ENCODE data around the gene PIH1D1. TPM values are rescaled to one million over a fixed set of nuclear protein-coding genes. Genes with fewer than 3 reads are reported as not detected.

The PIH1D1 gene
- total RNA-seq, 4 donors from 2014 or later: 82.0 to 124 (median 104) TPM

DNA sequence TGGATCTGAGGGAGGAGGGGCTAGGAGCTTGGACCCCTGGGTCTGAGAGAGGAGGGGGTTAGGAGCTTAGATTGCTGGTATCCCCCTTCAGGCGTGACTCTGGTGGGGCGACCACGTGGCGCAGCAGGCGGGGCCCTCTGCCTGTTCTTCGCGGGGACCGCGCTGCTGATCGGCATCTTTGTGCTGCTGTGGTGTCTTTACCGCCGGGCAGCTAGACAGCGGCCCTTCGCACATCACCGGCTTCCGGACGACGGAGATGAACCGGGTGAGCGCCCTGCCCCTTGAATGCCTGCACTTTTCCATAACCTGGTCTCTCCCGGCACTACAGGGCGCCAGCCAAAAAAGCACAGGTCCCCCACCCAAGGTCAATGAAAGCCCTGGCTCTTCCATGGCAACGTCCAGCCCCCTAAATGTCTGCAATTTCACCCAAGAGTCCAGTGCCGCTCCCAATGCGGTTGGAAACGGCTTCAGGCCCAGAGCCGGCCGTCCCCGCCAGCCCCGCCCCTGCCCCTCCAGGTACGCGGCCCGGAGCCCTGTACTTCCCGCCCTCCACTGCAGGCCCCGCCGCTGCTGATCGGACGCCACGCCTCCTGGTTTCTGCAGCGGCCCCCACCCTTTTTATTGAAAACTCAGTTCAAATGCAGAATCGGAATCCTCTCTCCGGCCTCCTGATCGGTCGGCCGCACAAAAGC, 23.6 kb downstream of the PIH1D1 start:
- under 1% methylated on average over 30 of the region's 45 CpGs for WGBS
- Histone ChIP-seq H3K4me3 (peak overlapping the region; percentile 20), H3K9me3 (no peaks in the 10 kb centered on the region), H3K4me1 (peaks cover 21% of the 10 kb centered on the region), H3K27ac (no peak overlapping the region), H3K36me3 (no peaks in the 10 kb centered on the region), H3K27me3 (peaks cover 96% of the 10 kb centered on the region)
- DNase-seq (ENCODE audit: low spot score in 2 of 2): peak in 1 of 2 donors; percentile 65
- TF ChIP-seq POLR2AphosphoS5 (IDR thresholded peaks at IDR 0.05): no peak
- TF ChIP-seq, protein P1, sequence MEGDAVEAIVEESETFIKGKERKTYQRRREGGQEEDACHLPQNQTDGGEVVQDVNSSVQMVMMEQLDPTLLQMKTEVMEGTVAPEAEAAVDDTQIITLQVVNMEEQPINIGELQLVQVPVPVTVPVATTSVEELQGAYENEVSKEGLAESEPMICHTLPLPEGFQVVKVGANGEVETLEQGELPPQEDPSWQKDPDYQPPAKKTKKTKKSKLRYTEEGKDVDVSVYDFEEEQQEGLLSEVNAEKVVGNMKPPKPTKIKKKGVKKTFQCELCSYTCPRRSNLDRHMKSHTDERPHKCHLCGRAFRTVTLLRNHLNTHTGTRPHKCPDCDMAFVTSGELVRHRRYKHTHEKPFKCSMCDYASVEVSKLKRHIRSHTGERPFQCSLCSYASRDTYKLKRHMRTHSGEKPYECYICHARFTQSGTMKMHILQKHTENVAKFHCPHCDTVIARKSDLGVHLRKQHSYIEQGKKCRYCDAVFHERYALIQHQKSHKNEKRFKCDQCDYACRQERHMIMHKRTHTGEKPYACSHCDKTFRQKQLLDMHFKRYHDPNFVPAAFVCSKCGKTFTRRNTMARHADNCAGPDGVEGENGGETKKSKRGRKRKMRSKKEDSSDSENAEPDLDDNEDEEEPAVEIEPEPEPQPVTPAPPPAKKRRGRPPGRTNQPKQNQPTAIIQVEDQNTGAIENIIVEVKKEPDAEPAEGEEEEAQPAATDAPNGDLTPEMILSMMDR (IDR thresholded peaks at IDR 0.05): no peak
- no peak for TF ChIP-seq POLR2A (IDR thresholded peaks at IDR 0.05)
- TF ChIP-seq EP300 (IDR thresholded peaks at IDR 0.05): no peak

DNA sequence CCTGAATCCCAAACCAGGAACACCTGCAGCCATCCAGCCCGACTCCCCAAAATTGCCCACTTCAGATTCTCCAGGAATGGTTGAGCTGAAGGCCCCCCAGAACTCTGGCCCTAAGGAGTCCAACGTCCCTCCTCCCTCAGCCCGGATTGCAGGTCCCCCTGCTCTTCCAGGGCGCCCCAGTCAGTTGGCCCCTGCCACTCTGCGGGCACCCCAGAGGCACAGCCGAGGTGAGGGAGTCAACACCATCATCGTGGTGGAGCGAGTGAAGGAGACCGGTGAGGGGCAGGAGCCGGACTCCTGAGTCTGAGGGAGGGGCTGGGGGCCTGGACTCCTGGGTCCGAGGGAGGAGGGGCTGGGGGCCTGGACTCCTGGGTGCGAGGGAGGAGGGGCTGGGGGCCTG, 24.3 kb downstream of the PIH1D1 start:
- Histone ChIP-seq H3K4me3 (no peak overlapping the region), H3K4me1 (peaks cover 27% of the 10 kb centered on the region), H3K36me3 (no peaks in the 10 kb centered on the region), H3K27ac (no peak overlapping the region), H3K27me3 (peaks cover 96% of the 10 kb centered on the region), H3K9me3 (no peaks in the 10 kb centered on the region)
- TF ChIP-seq POLR2A (IDR thresholded peaks at IDR 0.05): no peak
- no peak for TF ChIP-seq POLR2AphosphoS5 (IDR thresholded peaks at IDR 0.05)
- TF ChIP-seq, protein P1 (IDR thresholded peaks at IDR 0.05): no peak
- no peak for TF ChIP-seq EP300 (IDR thresholded peaks at IDR 0.05)
- 40% methylated on average over 2 of the region's 12 CpGs for WGBS
- peak in 1 of 2 donors; percentile 52 for DNase-seq (ENCODE audit: low spot score in 2 of 2)

DNA sequence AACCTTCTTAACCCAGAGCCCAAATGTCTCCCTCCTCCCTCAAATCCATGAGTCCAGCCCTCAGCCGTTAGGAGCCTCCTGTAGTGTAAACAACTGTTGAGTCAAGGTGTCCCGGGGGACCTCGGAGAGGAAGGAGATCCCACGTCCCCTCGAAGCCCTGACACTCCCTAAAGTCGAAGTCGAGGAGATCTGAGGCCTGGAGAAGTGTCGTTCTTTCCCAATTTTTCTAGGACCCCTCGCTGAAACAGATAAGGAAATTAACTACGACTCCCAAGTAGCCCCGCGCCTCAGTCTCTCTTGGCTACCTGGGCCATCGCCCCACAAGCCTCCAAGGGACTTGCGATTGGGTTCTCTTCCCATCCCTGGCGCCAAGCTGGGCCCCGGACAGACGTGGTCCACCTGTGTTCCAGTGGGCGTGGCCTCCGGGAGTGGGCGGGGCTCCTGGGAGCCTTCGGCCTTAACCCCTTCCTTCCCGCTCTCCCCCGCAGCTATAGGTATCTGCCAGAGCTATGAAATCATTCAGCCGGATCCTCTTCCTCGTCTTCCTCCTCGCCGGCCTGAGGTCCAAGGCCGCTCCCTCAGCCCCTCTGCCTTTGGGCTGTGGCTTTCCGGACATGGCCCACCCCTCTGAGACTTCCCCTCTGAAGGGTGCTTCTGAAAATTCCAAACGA, 25.6 kb downstream of the PIH1D1 start:
- H3K36me3 ChIP-seq: no peaks in the 10 kb centered on the region
- DNase-seq (ENCODE audit: low spot score in 2 of 2): peak in 1 of 2 donors; percentile 76
- TF ChIP-seq POLR2A (IDR thresholded peaks at IDR 0.05): no peak
- TF ChIP-seq, protein P1 (IDR thresholded peaks at IDR 0.05): no peak
- peaks cover 36% of the 10 kb centered on the region for H3K4me1 ChIP-seq
- peaks cover 96% of the 10 kb centered on the region for H3K27me3 ChIP-seq
- H3K27ac ChIP-seq: no peak overlapping the region
- no peak overlapping the region for H3K4me3 ChIP-seq
- no peaks in the 10 kb centered on the region for H3K9me3 ChIP-seq
- 5% methylated on average over 27 of the region's 30 CpGs for WGBS

DNA sequence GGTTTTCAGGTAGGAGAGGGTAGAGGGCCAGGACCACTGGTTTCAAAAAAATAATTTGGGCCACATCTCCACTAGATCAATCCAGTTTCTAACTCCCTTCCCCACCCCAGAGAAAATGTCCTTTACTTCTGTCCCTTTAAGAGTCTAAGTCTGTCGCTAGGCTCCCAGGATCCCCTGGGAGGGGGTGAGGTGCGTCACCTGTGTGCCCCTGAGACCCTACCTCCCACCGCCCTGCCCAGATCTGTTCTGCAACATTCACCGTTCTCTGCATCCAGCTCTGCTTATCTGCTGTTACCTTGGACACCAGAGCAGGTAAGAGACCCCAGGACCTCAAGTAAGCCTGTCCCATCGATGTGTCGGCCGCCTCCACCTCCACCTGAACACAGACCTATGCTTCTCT, 26.4 kb downstream of the PIH1D1 start, which contains the start of gene GFY:
Gene GFY, plus strand, starts transcription at position 211 of the 400 bp plus-strand sequence. CDS start 1,043 bp downstream, outside the sequence.
- no peak within 1 kb of the TSS for H3K27ac ChIP-seq
- no peaks in the 10 kb centered on the region for H3K9me3 ChIP-seq
- H3K27me3 ChIP-seq: peaks cover 96% of the 10 kb centered on the region
- H3K36me3 ChIP-seq: no peaks in the 10 kb centered on the region
- H3K4me3 ChIP-seq: no peak within 1 kb of the TSS
- TF ChIP-seq EP300 (IDR thresholded peaks at IDR 0.05) (no peak), POLR2A (IDR thresholded peaks at IDR 0.05) (no peak), POLR2AphosphoS5 (IDR thresholded peaks at IDR 0.05) (no peak)
- TF ChIP-seq, protein P1 (IDR thresholded peaks at IDR 0.05): no peak
- H3K4me1 ChIP-seq: peaks cover 40% of the 10 kb centered on the region
- 70% methylated on average over 7 of the region's 7 CpGs for WGBS
- DNase-seq (ENCODE audit: low spot score in 2 of 2): peak in 1 of 2 donors; percentile 54

DNA sequence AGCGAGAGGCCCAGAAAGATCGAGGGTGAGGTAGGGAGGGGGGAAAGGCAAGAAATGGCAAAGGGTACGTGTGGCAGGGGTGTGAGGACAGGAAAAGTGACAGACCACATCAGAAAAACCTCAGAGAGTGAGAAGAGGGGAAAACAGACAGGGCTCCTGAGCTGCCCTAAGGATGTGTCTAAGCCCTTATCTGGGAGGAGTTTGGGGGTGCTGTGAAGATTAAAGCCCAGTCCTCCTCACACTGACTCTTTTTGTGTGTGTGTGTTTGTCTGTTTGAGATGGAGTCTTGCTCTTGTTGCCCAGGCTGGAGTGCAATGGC, 27.7 kb downstream of the PIH1D1 start:
- no peak for TF ChIP-seq POLR2A (IDR thresholded peaks at IDR 0.05)
- TF ChIP-seq, protein P1 (IDR thresholded peaks at IDR 0.05): no peak
- TF ChIP-seq POLR2AphosphoS5 (IDR thresholded peaks at IDR 0.05): no peak
- TF ChIP-seq EP300 (IDR thresholded peaks at IDR 0.05): no peak
- H3K4me3 ChIP-seq: no peak overlapping the region
- H3K27ac ChIP-seq: no peak overlapping the region
- no peaks in the 10 kb centered on the region for H3K9me3 ChIP-seq
- no peak for DNase-seq (ENCODE audit: low spot score in 2 of 2)
- WGBS: 22% methylated on average over 3 of the region's 3 CpGs
- peaks cover 40% of the 10 kb centered on the region for H3K4me1 ChIP-seq
- H3K27me3 ChIP-seq: peaks cover 100% of the 10 kb centered on the region
- H3K36me3 ChIP-seq: no peaks in the 10 kb centered on the region

Data from suprapubic skin (tissue), 4 donors.